Jurkat, Clone E6-1 (cell line): Measurements from ENCODE around the gene FMO5. TPM values are rescaled to one million over a fixed set of nuclear protein-coding genes. Genes with fewer than 3 reads are reported as not detected.

Source experiments
- DNase-seq: peaks from one replicate; pipeline ENCODE4 v3.0.0-alpha.2; 2011; ENCODE audit warnings: low read depth, low spot score
- H3K4me3 ChIP-seq: 2 replicates; pipeline ENCODE4 v1.5.1; 2011; ENCODE audit warnings: mild to moderate bottlenecking, low read length, control low read depth, moderate library complexity
- polyA plus RNA-seq: library from polyadenylated mRNA; unstranded; fragments of >200 nt; gene quantifications from one replicate; pipeline ENCODE4 v1.2.1, GENCODE V29; 2012; ENCODE audit warnings: missing spikeins; ENCODE audit not compliant: insufficient read length, insufficient read depth

The FMO5 gene
- polyA plus RNA-seq, result 1.9 TPM

DNA sequence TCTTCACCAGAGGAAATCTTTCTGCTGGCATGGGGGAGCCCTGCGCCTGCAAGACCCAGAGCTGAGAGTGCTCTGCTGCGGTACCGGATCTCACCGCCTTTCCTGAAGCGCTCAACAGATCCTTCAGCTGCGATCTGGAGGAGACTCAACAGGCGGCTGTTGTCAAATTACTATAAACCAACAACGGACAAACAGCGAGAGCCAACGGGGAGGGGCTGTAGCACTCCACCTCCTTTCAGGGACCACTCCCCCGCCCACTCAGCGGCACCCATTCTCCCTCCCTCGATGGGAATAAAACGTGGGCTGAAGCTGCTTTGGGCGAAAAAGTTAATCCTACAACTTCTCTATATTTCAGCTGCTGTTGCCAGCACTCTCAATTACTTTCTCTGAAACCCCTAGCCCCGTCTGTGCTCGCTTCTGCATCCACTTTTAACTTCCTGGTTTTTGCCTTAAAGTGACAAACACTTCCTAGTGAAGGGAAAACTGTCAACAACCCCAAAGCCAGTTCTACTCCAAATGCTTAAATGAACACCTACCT lies at the start of gene FMO5:
Gene FMO5 (minus strand): TSS at position 147 of the 538 bp plus-strand sequence. CDS start 310 bp downstream, outside the sequence.
- no peak within 1 kb of the TSS; the same call in 1 of the 2 replicates for H3K4me3 ChIP-seq

DNA sequence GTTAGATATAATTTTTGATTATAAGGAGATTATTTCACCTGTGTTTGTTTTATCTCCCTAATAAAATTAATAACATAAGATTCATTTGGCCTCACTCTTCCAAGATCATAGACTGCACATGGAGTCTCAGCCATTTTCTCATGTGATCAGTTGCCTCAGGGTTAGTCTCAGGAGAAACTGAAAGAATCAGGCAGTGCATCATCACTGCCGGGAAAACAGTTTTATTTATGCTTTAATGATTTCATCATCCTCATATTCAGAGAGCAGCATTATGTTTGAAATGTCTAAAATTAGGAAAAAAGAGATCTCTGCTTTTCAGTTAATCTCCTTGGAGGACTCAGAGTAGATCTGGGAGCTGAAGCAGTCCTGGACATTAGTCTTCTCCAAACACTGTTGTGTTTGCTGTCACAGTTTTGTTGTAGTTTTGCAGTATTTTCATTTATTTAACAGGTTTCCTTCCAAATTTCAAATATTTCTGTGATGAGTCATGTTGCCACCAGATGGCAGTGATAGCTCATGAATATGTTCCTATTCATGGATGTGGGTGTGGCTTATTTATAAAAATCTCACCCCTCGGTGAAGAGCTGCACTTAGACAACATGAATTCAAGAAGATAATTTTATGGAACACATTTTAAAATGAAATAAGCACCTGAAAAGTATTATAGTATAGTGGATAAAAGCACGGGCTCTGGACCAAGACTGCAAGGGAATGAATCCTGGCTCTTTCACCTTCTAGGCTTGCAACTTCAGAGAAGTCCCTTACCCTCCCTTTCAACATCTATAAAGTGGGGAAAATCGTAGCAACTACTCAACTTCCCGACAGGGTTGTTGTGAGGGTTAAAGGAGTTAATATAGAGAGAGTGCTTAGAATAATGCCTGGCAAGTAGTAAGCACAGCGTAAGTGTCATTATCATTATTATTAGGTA lies 48.5 kb upstream of the FMO5 start:
- peak; percentile 61 for DNase-seq
- H3K4me3 ChIP-seq, result no peak overlapping the region

More for the DNA sequence above, at the start of gene FMO5:
- DNase-seq, result no peak

DNA sequence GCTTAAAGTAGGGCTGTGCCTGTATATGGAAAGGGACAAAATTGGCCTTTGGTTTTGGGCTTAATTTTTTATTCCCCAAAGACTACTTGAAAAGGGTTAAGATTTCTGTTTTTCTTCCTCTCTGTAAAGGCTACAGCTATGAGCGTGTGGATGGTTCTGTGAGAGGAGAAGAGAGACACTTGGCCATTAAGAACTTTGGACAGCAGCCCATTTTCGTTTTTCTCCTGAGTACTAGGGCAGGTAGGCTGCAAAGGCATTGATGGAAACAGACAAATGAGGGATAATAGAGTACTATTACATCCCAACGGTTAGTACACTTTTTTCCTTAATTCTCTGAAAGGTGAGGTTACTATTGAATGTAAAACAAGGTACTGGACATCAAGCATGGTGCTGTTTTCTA lies 46.9 kb upstream of the FMO5 start:
- DNase-seq, result no peak
- H3K4me3 ChIP-seq, result no peak overlapping the region

DNA sequence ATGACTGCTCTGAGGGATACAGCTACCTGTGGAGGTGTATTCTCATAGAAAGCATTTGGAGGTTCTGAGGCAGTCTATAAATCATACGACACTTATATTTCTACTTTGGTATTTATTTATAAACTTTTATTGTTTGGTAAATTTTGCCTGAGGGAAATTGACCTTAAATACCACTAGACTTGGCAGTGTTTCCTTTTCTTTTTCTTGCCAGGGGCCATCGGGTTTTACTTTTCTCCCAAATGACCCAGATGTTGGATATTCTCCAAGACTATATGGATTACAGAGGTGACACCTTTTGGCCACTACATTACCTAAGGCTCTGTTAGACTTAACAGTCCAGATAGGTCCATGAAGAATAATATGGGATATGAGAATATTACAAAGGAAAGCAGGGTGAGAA lies 45.6 kb upstream of the FMO5 start:
- DNase-seq, result no peak
- H3K4me3 ChIP-seq, result no peak overlapping the region

DNA sequence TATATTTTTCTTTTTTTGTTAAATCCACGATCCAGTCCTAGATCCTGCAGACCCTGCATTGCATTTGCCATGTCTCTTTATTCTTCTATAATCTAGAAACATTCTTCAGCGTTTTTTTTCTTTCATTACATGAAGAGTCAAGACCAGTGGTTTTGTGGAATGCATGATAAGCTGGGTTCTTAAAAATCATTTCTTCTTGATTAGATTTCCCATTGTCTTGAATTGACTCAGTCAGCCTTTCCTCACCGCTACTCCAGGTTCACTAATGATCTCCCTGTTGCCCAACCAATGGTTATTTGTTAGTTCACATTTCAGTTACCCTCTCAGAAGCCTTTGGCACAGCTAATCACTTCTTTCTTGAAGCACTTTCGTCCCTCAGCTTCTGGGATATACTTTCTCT lies 42.6 kb upstream of the FMO5 start:
- no peak overlapping the region for H3K4me3 ChIP-seq
- no peak for DNase-seq

DNA sequence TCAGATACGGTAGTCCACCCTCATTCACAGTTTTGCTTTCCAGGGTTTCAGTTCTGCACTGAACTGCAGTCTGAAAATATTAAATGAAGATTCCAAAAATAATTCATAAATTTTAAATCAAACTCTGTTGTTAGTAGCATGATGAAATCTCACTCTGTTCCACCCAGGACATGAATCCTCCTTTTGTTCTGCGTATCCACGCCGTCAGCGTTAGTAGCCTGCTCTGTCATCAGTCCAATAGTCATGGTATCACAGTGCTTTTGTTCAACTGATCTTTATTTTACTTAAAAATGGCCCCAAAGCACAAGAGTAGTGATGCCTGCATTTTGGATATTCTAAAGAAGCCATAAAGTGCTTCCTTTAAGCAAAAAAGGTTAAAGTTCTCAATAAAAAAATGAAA lies 41.2 kb upstream of the FMO5 start:
- DNase-seq, result no peak
- H3K4me3 ChIP-seq, result no peak overlapping the region

- no peak for DNase-seq
- H3K4me3 ChIP-seq, result no peak overlapping the region
Measured at GRCh38 chr1:147264158-147264768, 39.1 kb upstream of the FMO5 start.

DNA sequence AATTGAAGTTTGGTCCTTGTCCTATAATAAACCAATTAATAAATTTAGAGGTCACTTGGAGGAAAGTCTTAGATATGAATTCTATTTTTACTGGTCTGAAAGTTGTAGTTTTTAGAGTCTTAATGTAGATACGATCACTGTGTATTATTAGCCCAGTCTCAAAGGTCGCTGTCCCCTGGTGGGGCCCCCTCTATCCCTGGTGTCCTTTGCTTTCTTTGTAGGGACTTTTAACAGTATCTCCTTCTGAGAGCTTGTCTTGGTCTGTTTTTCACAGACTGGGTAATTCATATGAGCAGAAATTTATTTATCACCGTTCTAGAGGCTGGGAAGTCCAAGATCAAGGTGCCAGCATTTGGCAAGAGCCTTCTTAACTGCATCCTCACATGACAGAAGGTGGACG lies 35.8 kb upstream of the FMO5 start:
- no peak for DNase-seq
- H3K4me3 ChIP-seq, result no peak overlapping the region

DNA sequence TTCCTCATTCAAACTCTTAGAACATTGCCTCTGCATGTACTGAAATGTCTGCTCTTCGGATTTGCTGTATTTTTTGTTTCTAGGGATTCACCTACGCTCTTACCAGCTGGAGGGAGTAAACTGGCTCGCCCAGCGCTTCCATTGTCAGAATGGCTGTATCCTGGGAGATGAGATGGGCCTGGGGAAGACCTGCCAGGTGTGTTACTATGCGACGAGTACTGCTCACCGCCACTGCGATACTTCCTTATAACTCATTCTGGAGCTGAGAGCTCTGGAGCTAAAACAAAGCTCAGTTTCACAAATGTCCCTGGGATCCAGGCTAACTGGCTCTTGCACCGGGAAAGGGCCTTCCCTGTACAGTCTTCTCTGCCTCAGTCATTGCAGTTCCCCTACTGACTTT lies 27.4 kb upstream of the FMO5 start:
- H3K4me3 ChIP-seq, result no peak overlapping the region
- no peak for DNase-seq

DNA sequence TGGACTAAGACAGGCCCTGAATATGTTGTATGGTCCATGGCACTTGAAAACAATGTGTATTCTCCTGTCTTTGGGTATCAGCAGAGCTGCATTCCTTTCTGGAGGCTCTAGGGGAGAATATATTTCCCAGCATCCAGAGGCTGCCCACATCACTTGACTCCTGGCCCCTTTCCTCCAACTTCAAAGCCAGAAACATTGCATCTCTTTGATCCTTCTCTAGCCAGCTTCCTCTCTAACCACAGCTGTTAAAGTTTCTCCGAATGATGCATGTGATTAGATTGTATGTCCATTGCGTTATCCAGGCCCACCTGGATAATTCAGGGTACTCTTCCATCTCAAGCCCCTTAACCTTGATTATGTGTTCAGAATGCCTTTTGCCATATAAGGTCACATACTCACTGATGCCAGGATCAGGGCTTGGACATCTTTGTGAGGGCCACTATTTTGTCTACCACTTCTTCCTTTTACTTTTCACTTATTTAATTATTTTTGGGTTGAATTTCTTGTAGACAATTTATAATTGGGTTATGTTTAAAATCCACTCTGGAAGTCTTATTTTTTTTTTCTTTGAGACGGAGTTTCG lies 22.6 kb upstream of the FMO5 start:
- DNase-seq, result no peak

DNA sequence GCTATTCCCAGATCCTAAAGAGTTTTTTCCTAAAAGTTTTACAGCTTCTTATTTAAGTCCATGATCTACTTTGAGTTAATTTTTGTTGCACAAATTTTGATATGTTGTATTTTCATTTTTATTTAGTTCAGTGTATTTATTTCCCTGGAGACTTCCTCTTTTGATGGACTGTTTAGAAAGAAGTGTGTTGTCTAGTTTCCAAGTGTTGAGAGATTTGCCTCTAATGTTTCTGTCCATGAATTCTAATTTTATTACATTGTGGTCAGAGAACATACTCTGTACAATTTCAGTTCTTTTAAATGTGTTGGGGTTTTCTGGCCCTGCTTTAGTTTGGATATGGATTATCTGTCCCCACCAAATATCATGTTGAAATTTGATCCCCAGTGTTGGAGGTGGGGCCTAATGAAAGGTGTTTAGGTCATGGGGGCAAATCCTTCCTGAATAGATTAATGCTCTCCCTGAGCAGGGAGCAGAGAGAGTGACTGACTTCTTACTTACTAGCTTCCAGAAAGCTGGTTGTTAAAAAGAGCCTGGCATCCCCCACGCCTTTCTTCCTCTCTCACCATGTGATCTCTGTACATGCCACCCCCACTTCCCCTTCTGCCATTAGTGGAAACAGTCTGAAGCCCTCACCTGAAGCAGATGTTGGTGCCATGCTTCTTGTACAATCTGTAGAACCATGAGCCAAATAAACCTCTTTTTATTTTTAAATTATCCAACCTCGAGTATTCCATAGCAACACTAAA lies 21.9 kb upstream of the FMO5 start:
- H3K4me3 ChIP-seq, result no peak overlapping the region
- peak; percentile 25 for DNase-seq

More for the DNA sequence above, 22.6 kb upstream of the FMO5 start:
- no peak overlapping the region for H3K4me3 ChIP-seq

- no peak for DNase-seq
- H3K4me3 ChIP-seq, result no peak overlapping the region
Measured at GRCh38 chr1:147246044-147246690, 21.0 kb upstream of the FMO5 start.

DNA sequence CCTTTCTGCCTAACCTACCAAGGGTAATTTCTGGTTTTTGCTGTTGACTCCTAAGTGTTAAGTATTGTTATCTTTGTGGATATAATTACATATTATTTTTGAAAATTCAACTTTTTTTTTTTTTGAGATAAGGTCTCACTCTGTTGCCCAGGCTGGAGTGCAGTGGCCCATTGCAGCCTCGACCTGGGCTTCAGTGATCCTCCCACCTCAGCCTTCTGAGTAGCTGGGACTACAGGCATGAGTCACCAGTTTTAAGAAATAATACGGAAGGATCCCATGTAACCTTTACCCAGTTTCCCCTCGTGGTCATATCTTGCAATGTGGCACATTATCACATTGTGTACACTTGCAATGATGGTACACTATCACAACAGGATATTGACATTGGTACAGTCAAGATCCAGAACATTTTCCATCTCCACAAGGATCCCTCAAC lies 20.5 kb upstream of the FMO5 start:
- H3K4me3 ChIP-seq, result no peak overlapping the region
- DNase-seq, result no peak

GRCh38 chr1:147245129-147245528 lies 20.0 kb upstream of the FMO5 start:
- H3K4me3 ChIP-seq, result no peak overlapping the region
- no peak for DNase-seq

- peak overlapping the region; percentile 82 for H3K4me3 ChIP-seq
- DNase-seq, result no peak
Measured at GRCh38 chr1:147243841-147244240, 18.7 kb upstream of the FMO5 start.

GRCh38 chr1:147243228-147243685 lies 18.1 kb upstream of the FMO5 start:
- DNase-seq, result no peak
- peak overlapping the region; percentile 82 for H3K4me3 ChIP-seq

- peak; percentile 94 for DNase-seq
- peak within 1 kb of the TSS; percentile 82 for H3K4me3 ChIP-seq
Measured at GRCh38 chr1:147242449-147243227, 17.5 kb upstream of the FMO5 start, which contains the start of gene CHD1L. CHD1L (plus strand) TSS chr1:147242684; CDS start chr1:147242704, 20 bp downstream.
